ENCODE data around the gene DRD3. TPM values are rescaled to one million over a fixed set of nuclear protein-coding genes. Genes with fewer than 3 reads are reported as not detected.

DRD3 gene
- polyA plus RNA-seq, 1 donor from 2014 or later = not detected

GRCh38 chr3:114221165-114221880 is 42.5 kb upstream of the DRD3 start:
- Histone ChIP-seq H3F3A (ENCODE audit: insufficient read depth, low read length, poor library complexity, severe bottlenecking) (no peaks in the 10 kb centered on the region), H3K9me2 (ENCODE audit: insufficient read depth, low read length) (no peaks in the 10 kb centered on the region), H3K27me3 (ENCODE audit: insufficient read depth, low read depth, low read length) (no peaks in the 10 kb centered on the region), H3K27ac (ENCODE audit: low read length) (no peak overlapping the region), H3K4me3 (ENCODE audit: low read length) (no peak overlapping the region), H3K36me3 (ENCODE audit: insufficient read depth, low read length) (no peaks in the 10 kb centered on the region), H2AFZ (ENCODE audit: low read depth, low read length) (no peak overlapping the region), H3K79me2 (replicated peaks; ENCODE audit: insufficient read depth, low read length) (no peaks in the 10 kb centered on the region), H3K9me3 (ENCODE audit: low read length) (no peaks in the 10 kb centered on the region), H3K4me2 (ENCODE audit: low read length) (no peak overlapping the region), H3K9ac (ENCODE audit: low read length) (no peak overlapping the region), H4K20me1 (ENCODE audit: insufficient read depth) (no peaks in the 10 kb centered on the region)
- TF ChIP-seq EP300 (conservative IDR thresholded peaks at IDR 0.05; ENCODE audit: poor library complexity, severe bottlenecking) = no peak
- TF ChIP-seq MXI1 (conservative IDR thresholded peaks at IDR 0.05; ENCODE audit: poor library complexity, severe bottlenecking) = no peak
- TF ChIP-seq POLR2AphosphoS5 (IDR thresholded peaks at IDR 0.05) = no peak
- TF ChIP-seq CTCF (IDR thresholded peaks at IDR 0.05; ENCODE audit: poor library complexity, severe bottlenecking) = no peak
- no peak for TF ChIP-seq SMC3 (conservative IDR thresholded peaks at IDR 0.05; ENCODE audit: poor library complexity)
- TF ChIP-seq TAF1 (IDR thresholded peaks at IDR 0.05; ENCODE audit: low read depth) = no peak
- TF ChIP-seq REST (IDR thresholded peaks at IDR 0.05; ENCODE audit: borderline replicate concordance) = no peak
- no peak for TF ChIP-seq RAD21 (conservative IDR thresholded peaks at IDR 0.05)
- no peak for TF ChIP-seq EZH2 (IDR thresholded peaks at IDR 0.05; ENCODE audit: borderline replicate concordance, insufficient read depth, low read length, poor library complexity, severe bottlenecking)

DNA sequence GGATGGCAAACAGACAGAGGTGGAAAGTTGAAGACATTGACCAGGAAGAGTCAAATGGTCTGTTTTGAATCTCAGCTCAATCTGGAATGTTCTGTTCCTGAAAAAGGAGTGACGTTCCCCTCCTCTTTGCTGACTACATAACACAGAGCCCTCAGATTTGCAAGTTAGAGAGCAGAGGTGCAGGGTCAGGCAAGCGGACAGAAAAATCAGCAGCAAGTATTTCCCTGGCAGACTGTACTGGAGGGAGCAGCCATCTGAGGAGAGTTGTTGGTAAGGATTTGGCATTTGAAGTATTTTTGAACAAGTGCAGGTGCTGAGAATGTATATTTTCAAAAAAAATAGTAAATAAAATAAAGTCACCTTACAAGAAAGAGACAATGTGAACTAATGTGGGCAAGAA is 40.9 kb upstream of the DRD3 start:
- no peaks in the 10 kb centered on the region for H3K9me2 ChIP-seq (ENCODE audit: insufficient read depth, low read length)
- H3K36me3 ChIP-seq (ENCODE audit: insufficient read depth, low read length) = no peaks in the 10 kb centered on the region
- H3K4me3 ChIP-seq (ENCODE audit: low read length) = no peak overlapping the region
- no peaks in the 10 kb centered on the region for H3F3A ChIP-seq (ENCODE audit: insufficient read depth, low read length, poor library complexity, severe bottlenecking)
- no peaks in the 10 kb centered on the region for H3K9me3 ChIP-seq (ENCODE audit: low read length)
- H3K79me2 ChIP-seq (replicated peaks; ENCODE audit: insufficient read depth, low read length) = no peaks in the 10 kb centered on the region
- H3K27ac ChIP-seq (ENCODE audit: low read length) = no peak overlapping the region
- H4K20me1 ChIP-seq (ENCODE audit: insufficient read depth) = no peaks in the 10 kb centered on the region
- no peak overlapping the region for H3K4me2 ChIP-seq (ENCODE audit: low read length)
- no peak overlapping the region for H3K9ac ChIP-seq (ENCODE audit: low read length)
- TF ChIP-seq MXI1 (conservative IDR thresholded peaks at IDR 0.05; ENCODE audit: poor library complexity, severe bottlenecking) = no peak
- TF ChIP-seq CTCF (IDR thresholded peaks at IDR 0.05; ENCODE audit: poor library complexity, severe bottlenecking) = no peak
- TF ChIP-seq TAF1 (IDR thresholded peaks at IDR 0.05; ENCODE audit: low read depth) = no peak
- TF ChIP-seq SMC3 (conservative IDR thresholded peaks at IDR 0.05; ENCODE audit: poor library complexity) = no peak
- no peaks in the 10 kb centered on the region for H3K27me3 ChIP-seq (ENCODE audit: insufficient read depth, low read depth, low read length)
- no peak overlapping the region for H2AFZ ChIP-seq (ENCODE audit: low read depth, low read length)
